Measurements from ENCODE around the gene FGFBP3.

- TF ChIP-seq, protein P1, sequence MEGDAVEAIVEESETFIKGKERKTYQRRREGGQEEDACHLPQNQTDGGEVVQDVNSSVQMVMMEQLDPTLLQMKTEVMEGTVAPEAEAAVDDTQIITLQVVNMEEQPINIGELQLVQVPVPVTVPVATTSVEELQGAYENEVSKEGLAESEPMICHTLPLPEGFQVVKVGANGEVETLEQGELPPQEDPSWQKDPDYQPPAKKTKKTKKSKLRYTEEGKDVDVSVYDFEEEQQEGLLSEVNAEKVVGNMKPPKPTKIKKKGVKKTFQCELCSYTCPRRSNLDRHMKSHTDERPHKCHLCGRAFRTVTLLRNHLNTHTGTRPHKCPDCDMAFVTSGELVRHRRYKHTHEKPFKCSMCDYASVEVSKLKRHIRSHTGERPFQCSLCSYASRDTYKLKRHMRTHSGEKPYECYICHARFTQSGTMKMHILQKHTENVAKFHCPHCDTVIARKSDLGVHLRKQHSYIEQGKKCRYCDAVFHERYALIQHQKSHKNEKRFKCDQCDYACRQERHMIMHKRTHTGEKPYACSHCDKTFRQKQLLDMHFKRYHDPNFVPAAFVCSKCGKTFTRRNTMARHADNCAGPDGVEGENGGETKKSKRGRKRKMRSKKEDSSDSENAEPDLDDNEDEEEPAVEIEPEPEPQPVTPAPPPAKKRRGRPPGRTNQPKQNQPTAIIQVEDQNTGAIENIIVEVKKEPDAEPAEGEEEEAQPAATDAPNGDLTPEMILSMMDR (IDR thresholded peaks at IDR 0.05): no peak
- peak; percentile 81 to 93 for TF ChIP-seq POLR2A (IDR thresholded peaks at IDR 0.05)
Measured at GRCh38 chr10:91923371-91924211, 14.3 kb upstream of the FGFBP3 start, which contains the start of gene BTAF1.
